K562 (cell line): ENCODE measurements around the gene IFT27.

Source experiments
- ERF ChIP-seq: fragments of 450-650 bp; formaldehyde crosslinking; IDR thresholded peaks from 2 replicates; pipeline ENCODE4 v1.4.0; 2020; ENCODE audit warnings: mild to moderate bottlenecking, mixed read lengths
- FOXP1 ChIP-seq: sonication (generic); formaldehyde crosslinking; IDR thresholded peaks from 2 replicates; pipeline ENCODE4 v1.8.0; 2022; ENCODE audit warnings: mild to moderate bottlenecking, missing genetic modification reagents
- JUN ChIP-seq, 2 experiments: sonication (generic) in 1 of 2; formaldehyde crosslinking in 1 of 2; IDR thresholded peaks; 2 replicates each; pipeline versions ENCODE4 v1.6.1 to v1.8.0; 2012 to 2022; ENCODE audit warnings: borderline replicate concordance in 2 of 2, mild to moderate bottlenecking in 2 of 2, improper control_type of control experiment in 1 of 2, low read depth in 1 of 2, low read length in 1 of 2, missing genetic modification reagents in 1 of 2
- NRF1 ChIP-seq, 2 experiments: fragments of 450-650 bp; IDR thresholded peaks in 1 of 2; conservative IDR thresholded peaks in 1 of 2; 2 replicates each; pipeline ENCODE4 v1.6.1; 2014; ENCODE audit warnings: mild to moderate bottlenecking in 2 of 2
- TF ChIP-seq, protein P1 (sequence below), 3 experiments: IDR thresholded peaks in 2 of 3; conservative IDR thresholded peaks in 1 of 3; 2 replicates each; pipeline ENCODE4 v1.5.1; 2011 to 2012; ENCODE audit warnings: low read length in 3 of 3, mild to moderate bottlenecking in 3 of 3, control low read depth in 2 of 3, improper control_type of control experiment in 1 of 3, inconsistent platforms in 1 of 3, low read depth in 1 of 3, mixed read lengths in 1 of 3, moderate library complexity in 1 of 3; ENCODE audit not compliant: insufficient read depth in 2 of 3
- TF ChIP-seq, protein P2 (sequence below): fragments of 250-450 bp; sonication (Bioruptor Pico); IDR thresholded peaks from 2 replicates; pipeline ENCODE4 v1.4.0; 2020; ENCODE audit warnings: mild to moderate bottlenecking, moderate library complexity

DNA sequence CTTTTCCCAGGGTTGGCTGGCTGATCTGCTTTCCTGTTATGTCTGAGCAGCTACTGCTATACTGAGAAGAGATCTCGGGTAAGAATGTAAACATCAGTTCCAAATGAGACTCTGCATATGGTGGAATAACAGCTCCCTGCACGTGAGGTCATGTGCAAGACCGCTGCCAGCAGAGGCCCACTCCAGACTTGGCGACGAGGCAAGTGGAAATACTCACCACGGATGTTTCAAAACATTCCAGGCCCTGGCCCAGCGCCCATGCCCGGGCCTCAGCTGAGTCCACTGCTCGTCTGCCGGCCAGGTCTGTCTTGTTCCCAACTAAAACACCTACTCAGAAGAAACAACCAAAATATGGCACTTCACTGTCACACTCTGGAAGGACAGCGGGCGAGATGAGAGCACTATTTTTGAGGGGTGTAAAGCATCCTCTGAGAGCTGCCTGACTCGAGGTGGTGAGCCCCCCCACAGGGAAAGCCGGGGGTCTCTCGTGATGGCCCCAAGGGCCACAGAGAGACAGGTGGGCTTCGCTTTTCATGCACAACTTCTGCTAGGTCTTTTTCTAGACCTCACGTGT is 13.1 kb downstream of the IFT27 start:
- TF ChIP-seq, protein P1, sequence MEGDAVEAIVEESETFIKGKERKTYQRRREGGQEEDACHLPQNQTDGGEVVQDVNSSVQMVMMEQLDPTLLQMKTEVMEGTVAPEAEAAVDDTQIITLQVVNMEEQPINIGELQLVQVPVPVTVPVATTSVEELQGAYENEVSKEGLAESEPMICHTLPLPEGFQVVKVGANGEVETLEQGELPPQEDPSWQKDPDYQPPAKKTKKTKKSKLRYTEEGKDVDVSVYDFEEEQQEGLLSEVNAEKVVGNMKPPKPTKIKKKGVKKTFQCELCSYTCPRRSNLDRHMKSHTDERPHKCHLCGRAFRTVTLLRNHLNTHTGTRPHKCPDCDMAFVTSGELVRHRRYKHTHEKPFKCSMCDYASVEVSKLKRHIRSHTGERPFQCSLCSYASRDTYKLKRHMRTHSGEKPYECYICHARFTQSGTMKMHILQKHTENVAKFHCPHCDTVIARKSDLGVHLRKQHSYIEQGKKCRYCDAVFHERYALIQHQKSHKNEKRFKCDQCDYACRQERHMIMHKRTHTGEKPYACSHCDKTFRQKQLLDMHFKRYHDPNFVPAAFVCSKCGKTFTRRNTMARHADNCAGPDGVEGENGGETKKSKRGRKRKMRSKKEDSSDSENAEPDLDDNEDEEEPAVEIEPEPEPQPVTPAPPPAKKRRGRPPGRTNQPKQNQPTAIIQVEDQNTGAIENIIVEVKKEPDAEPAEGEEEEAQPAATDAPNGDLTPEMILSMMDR (IDR thresholded peaks at IDR 0.05 in 2 of 3, conservative IDR thresholded peaks at IDR 0.05 in 1 of 3; ENCODE audit: insufficient read depth in 2 of 3, low read depth in 1 of 3, low read length in 3 of 3): no peak
- TF ChIP-seq JUN (IDR thresholded peaks at IDR 0.05; ENCODE audit: borderline replicate concordance, low read depth, low read length): no peak
- TF ChIP-seq JUN (CRISPR knock-in tag; IDR thresholded peaks at IDR 0.05; ENCODE audit: borderline replicate concordance): no peak
- no peak for TF ChIP-seq ERF (CRISPR knock-in tag)
- no peak for TF ChIP-seq NRF1 (conservative IDR thresholded peaks at IDR 0.05 in 1 of 2, IDR thresholded peaks at IDR 0.05 in 1 of 2)
- no peak for TF ChIP-seq FOXP1 (CRISPR knock-in tag)
- TF ChIP-seq, protein P2, sequence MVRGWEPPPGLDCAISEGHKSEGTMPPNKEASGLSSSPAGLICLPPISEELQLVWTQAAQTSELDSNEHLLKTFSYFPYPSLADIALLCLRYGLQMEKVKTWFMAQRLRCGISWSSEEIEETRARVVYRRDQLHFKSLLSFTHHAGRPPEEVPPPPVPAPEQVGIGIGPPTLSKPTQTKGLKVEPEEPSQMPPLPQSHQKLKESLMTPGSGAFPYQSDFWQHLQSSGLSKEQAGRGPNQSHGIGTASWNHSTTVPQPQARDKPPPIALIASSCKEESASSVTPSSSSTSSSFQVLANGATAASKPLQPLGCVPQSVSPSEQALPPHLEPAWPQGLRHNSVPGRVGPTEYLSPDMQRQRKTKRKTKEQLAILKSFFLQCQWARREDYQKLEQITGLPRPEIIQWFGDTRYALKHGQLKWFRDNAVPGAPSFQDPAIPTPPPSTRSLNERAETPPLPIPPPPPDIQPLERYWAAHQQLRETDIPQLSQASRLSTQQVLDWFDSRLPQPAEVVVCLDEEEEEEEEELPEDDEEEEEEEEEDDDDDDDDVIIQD (CRISPR knock-in tag): no peak
